Measurements from ENCODE around the gene NKIRAS2. TPM values are rescaled to one million over a fixed set of nuclear protein-coding genes. Genes with fewer than 3 reads are reported as not detected.

NKIRAS2 gene
- total and polyA plus RNA-seq, 2 of the 13 experiments (the other 11 are each of a cell fraction or from before 2014, with no cell fraction given), result 27.9 to 42.0 TPM

DNA sequence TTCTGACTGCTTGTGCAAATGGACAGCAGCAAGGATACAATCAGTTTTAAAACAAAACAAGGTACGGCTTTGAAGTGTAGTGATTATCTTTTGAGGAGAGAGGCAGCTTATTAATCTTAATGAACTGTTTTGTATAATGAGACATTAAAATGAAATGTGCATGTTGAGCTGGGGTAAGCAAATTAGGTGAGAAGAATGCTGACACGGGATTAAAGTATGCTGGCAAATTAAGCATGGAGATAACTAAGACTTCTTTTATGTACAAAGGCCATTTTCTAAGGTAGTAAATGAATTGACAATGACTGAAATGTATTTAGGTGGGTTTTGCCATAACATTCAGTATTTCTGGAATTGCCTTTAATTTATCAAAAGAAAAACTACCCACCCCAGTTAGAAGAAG is 21.4 kb upstream of the NKIRAS2 start:
- H3K27me3 ChIP-seq (ENCODE audit: control insufficient read depth in 1 of 2, insufficient read depth in 2 of 2, low read length in 2 of 2), result no peaks in the 10 kb centered on the region
- in situ Hi-C loops (cut with HindIII; ENCODE audit: extremely low pct_ligation_motif_present, low pct_unique_long_range_greater_than_20kb), result no loop called here
- H3K4me2 ChIP-seq (ENCODE audit: low read depth, low read length), result no peak overlapping the region
- ChIA-PET POLR2A (interaction anchor here (2.0 to 2.2 kb wide), 3 partner anchors 9 to 21 kb away, joined by 7 to 8 read pairs (median 7); partner anchors contain the start of genes DNAJC7 and NKIRAS2), CTCF (ENCODE audit: low intra/inter-chr PET ratio, low total read pairs) (no interaction called here)
- no peak overlapping the region for H3K4me3 ChIP-seq (replicated peaks in 1 of 3; ENCODE audit: insufficient read depth in 1 of 3, low read depth in 2 of 3, low read length in 3 of 3)
- TF ChIP-seq ZBTB42 (CRISPR knock-in tag; IDR thresholded peaks at IDR 0.05) (no peak), ZNF143 (CRISPR knock-in tag; IDR thresholded peaks at IDR 0.05) (no peak), ZGPAT (CRISPR knock-in tag; IDR thresholded peaks at IDR 0.05) (no peak), MAFK (conservative IDR thresholded peaks at IDR 0.05 in 1 of 2, IDR thresholded peaks at IDR 0.05 in 1 of 2; ENCODE audit: low read length in 2 of 2) (peak; percentile 94 to 96), ZNF138 (CRISPR knock-in tag; IDR thresholded peaks at IDR 0.05; ENCODE audit: low read depth) (no peak), ZNF3 (CRISPR knock-in tag; IDR thresholded peaks at IDR 0.05) (no peak), ZNF784 (CRISPR knock-in tag; IDR thresholded peaks at IDR 0.05; ENCODE audit: borderline replicate concordance) (no peak), MAFF (IDR thresholded peaks at IDR 0.05; ENCODE audit: low read depth, low read length) (peak; percentile 95), PAXIP1 (CRISPR knock-in tag; conservative IDR thresholded peaks at IDR 0.05) (no peak), ISL2 (CRISPR knock-in tag; IDR thresholded peaks at IDR 0.05) (no peak), RCOR2 (CRISPR knock-in tag; IDR thresholded peaks at IDR 0.05) (no peak), SNAI1 (CRISPR knock-in tag; IDR thresholded peaks at IDR 0.05; ENCODE audit: borderline replicate concordance) (no peak), DMAP1 (CRISPR knock-in tag; IDR thresholded peaks at IDR 0.05) (no peak)
- H3K9me3 ChIP-seq (ENCODE audit: low read length), result no peaks in the 10 kb centered on the region
- DNase-seq (ENCODE audit: low spot score), result no peak
- peaks cover 19% of the 10 kb centered on the region for H3K4me1 ChIP-seq (ENCODE audit: insufficient read depth, low read length)
- no TSS peak for BruUV-seq (replicated peaks)
- intact Hi-C loops (cut with micrococcal nuclease; ENCODE audit: unreplicated experiment), result no loop called here
- no peak for FAIRE-seq
- ATAC-seq, result no peak
- peaks cover 30% of the 10 kb centered on the region for H3K79me2 ChIP-seq (ENCODE audit: insufficient read depth, low read length)
- H3K9ac ChIP-seq (ENCODE audit: insufficient read depth, low read depth, low read length), result no peak overlapping the region
- peaks cover 6% of the 10 kb centered on the region for H4K20me1 ChIP-seq (ENCODE audit: insufficient read depth, low read length)
- peaks cover 41 to 78% of the 10 kb centered on the region in 2 experiments for H3K36me3 ChIP-seq (replicated peaks in 1 of 2; ENCODE audit: control insufficient read depth in 1 of 2, insufficient read depth in 2 of 2, low read length in 2 of 2)
- WGBS (ENCODE audit: low lambda C conversion rate), result 47% methylated on average over 2 of the region's 2 CpGs
- no peak overlapping the region for H2AFZ ChIP-seq (ENCODE audit: low read length)
- no peak overlapping the region for H3K27ac ChIP-seq (ENCODE audit: extremely low read length, insufficient read depth, low read length)

Data from HepG2 (cell line).